Bronchial epithelial cell (primary cell): ENCODE results near the gene MUC20. TPM values are rescaled to one million over a fixed set of nuclear protein-coding genes. Genes with fewer than 3 reads are reported as not detected.
"Not testable (repeated sequence)": the region's sequence is repeated elsewhere in the genome, so short reads cannot be mapped to it uniquely, and the experiment has no call there.

Experiments used
- DNase-seq: peaks from one replicate; pipeline ENCODE4 v3.0.0-alpha.2; 2010; ENCODE audit warnings: low read depth
- FAIRE-seq: peaks from 2 replicates; lab custom pipeline; 2011; peaks lifted over from hg19 to GRCh38; lab: Jason Lieb, UNC
- H3K27me3 ChIP-seq: 2 replicates; pipeline ENCODE4 v1.5.1; 2011; ENCODE audit warnings: low read length; ENCODE audit not compliant: control insufficient read depth, insufficient read depth
- H3K36me3 ChIP-seq: 2 replicates; pipeline ENCODE4 v1.5.1; 2011; ENCODE audit warnings: low read length; ENCODE audit not compliant: control insufficient read depth, insufficient read depth
- H3K4me3 ChIP-seq: 2 replicates; pipeline ENCODE4 v1.5.1; 2011; ENCODE audit warnings: mild to moderate bottlenecking, low read depth, low read length, control low read depth
- total RNA-seq: library from RNA; depleted of rRNA; stranded (reverse); fragments of >200 nt; gene quantifications from 2 replicates; pipeline ENCODE4 v1.2.1, GENCODE V29; 2014
- TF ChIP-seq, protein P1 (sequence below): IDR thresholded peaks from 2 replicates; pipeline ENCODE4 v1.5.1; 2011; ENCODE audit warnings: mild to moderate bottlenecking, moderate library complexity, low read length, control low read depth, inconsistent platforms; ENCODE audit not compliant: insufficient read depth, severe bottlenecking

Gene MUC20
- total RNA-seq, 1 donor from 2014 or later, result 1.6 TPM

DNA sequence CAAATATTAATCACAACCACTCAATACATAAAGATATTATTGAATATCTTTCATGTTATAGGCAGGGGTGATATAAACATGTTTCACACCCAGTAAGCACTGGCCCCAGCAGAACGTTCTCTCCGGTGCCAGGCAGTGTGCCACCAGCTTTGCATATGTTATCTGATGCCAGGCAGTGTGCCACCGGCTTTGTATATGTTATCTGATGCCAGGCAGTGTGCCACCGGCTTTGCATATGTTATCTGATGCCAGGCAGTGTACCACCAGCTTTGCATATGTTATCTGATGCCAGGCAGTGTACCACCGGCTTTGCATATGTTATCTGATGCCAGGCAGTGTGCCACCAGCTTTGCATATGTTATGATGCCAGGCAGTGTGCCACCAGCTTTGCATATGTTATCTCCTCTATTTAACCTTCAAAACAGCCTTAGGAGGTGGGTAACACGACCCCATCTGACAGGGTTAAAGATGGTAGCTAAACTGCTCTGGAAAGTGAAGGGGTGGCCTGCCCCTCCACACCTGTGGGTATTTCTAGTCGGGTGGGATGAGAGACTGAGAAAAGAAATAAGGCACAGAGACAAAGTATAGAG is 6.9 kb downstream of the MUC20 start:
- Histone ChIP-seq H3K4me3 (no peak overlapping the region), H3K27me3 (no peaks in the 10 kb centered on the region), H3K36me3 (no peaks in the 10 kb centered on the region)
- DNase-seq (no peak), FAIRE-seq (no peak)
- TF ChIP-seq, protein P1, sequence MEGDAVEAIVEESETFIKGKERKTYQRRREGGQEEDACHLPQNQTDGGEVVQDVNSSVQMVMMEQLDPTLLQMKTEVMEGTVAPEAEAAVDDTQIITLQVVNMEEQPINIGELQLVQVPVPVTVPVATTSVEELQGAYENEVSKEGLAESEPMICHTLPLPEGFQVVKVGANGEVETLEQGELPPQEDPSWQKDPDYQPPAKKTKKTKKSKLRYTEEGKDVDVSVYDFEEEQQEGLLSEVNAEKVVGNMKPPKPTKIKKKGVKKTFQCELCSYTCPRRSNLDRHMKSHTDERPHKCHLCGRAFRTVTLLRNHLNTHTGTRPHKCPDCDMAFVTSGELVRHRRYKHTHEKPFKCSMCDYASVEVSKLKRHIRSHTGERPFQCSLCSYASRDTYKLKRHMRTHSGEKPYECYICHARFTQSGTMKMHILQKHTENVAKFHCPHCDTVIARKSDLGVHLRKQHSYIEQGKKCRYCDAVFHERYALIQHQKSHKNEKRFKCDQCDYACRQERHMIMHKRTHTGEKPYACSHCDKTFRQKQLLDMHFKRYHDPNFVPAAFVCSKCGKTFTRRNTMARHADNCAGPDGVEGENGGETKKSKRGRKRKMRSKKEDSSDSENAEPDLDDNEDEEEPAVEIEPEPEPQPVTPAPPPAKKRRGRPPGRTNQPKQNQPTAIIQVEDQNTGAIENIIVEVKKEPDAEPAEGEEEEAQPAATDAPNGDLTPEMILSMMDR, result no peak

DNA sequence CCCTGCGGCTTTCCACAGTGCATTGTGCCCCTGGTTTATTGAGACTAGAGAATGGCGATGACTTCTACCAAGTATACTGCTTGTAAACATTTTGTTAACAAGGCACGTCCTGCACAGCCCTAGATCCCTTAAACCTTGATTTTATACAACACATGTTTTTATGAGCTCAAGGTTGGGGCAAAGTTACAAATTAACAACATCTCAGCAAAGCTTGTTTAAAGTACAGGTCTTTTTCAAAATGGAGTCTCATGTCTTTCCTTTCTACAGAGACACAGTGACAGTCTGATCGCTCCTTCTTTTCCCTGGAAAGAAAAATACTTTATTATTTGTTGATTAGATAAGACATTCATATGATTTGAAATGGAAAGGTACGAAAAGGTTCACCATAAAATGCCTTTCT is 8.0 kb downstream of the MUC20 start:
- not testable (repeated sequence) for DNase-seq, H3K27me3 ChIP-seq, H3K4me3 ChIP-seq, H3K36me3 ChIP-seq, FAIRE-seq

DNA sequence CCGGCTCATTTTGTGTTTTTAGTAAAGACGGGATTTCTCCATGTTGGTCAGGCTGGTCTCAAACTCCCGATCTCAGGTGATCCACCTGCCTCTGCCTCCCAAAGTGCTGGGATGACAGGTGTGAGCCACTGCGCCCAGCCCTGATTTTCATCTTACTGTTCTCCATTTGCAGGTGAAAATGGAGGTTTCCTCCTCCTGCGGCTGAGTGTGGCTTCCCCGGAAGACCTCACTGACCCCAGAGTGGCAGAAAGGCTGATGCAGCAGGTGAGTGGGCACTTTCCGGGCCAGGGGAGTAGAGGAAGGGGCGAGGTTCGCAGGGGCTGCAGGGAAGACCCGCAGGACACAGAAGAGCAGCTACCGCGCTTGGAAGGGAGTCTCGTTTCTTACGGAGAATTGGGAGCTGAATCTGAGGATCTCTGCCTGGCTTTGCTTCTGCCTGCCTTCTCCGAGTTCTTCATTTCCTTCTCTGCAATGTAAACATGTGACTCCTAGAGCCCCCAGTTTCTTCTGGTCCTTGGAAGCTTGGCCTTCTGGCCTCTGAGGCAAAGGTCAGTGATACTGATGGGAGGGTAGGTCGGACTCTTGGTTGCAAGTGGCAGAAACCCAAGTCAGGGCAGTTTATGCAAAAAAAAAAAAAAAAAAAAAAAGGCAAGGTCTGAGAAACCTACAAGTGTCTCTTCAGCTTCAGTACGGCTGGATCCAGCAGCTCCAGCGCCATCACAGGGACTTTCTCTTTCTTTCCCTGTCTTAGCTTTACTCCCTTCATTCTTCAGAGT is 8.9 kb downstream of the MUC20 start:
- TF ChIP-seq, protein P1, result no peak

DNA sequence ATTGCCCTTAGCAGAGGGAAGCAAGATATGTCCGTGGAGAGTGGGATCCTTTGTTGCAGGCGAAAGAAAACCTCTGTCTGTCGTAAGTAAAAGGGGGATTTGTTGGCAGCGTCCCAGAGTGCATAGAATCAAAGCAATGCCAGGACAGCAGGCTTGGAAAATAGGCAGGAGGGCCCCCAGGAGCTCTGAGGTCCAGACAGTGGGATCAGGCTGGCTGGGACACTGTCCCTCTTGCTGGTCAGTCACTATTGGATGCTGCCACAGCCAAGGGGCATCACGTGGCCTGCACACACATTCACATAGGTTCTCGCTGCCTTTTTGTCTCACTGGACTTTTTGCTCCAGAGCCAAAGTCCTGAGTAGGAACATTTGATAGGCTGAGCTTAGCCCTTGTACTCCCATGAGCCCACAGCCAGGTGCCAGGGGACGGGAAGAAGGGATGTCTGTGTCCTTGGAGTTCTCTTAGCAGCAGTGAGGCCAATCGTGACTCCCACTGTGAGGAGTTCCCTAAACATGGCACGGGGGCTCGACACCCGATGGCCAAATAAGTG is 10.7 kb downstream of the MUC20 start:
- no peak overlapping the region for H3K4me3 ChIP-seq
- FAIRE-seq (no peak), DNase-seq (no peak)
- H3K36me3 ChIP-seq, result no peaks in the 10 kb centered on the region
- TF ChIP-seq, protein P1, result no peak
- no peaks in the 10 kb centered on the region for H3K27me3 ChIP-seq

More for the DNA sequence above, 8.9 kb downstream of the MUC20 start:
- Histone ChIP-seq H3K36me3 (no peaks in the 10 kb centered on the region), H3K27me3 (no peaks in the 10 kb centered on the region), H3K4me3 (no peak overlapping the region)
- no peak for DNase-seq
- FAIRE-seq, result no peak

DNA sequence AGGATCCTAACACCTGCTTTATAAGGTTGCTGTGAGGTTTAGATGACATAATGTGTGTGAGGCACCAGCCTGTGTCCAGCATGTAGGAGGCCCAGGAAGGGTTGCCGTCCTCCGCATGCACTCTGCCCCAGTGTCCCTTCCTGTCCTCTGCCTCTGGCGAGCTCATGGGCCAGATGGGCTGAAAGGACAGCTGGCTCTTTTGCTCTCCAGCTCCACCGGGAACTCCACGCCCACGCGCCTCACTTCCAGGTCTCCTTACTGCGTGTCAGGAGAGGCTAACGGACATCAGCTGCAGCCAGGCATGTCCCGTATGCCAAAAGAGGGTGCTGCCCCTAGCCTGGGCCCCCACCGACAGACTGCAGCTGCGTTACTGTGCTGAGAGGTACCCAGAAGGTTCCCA is 12.2 kb downstream of the MUC20 start:
- TF ChIP-seq, protein P1, result no peak
- FAIRE-seq (no peak), DNase-seq (no peak)
- Histone ChIP-seq H3K36me3 (no peaks in the 10 kb centered on the region), H3K4me3 (no peak overlapping the region), H3K27me3 (no peaks in the 10 kb centered on the region)

DNA sequence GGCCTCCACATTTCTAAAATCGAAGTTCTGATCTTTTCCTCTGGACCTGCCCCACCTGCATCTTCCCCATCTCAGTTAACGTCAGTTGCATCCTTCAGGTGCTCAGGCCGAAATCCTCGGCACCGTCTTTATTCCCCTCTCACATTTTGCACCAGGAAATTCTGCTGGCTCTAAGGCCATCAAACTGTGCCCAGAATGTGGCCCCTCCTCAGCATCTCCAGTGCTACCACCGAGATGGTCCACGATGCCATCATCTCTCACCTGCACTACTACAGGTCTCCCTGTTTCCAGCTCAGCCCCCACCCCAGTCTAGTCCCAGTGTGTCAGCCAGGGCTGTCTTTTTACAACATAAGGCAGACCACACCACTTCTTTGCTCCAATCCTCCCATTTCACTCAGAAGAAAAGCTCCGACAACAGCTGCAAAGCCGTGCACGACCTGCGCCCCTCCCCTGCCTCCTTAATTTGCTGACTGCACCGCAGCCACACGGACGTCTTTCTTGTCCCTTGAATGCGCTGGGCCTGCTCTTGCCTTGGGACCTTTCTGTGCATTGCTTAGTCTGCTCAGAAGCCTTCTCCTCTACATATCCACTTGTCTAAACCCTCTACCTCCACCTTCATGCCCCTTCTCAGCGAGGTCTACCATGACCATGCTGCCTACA is 14.4 kb downstream of the MUC20 start:
- no peaks in the 10 kb centered on the region for H3K36me3 ChIP-seq
- no peaks in the 10 kb centered on the region for H3K27me3 ChIP-seq
- no peak overlapping the region for H3K4me3 ChIP-seq
- DNase-seq, result no peak
- TF ChIP-seq, protein P1, result no peak
- peak; percentile 88 for FAIRE-seq
